Hepatocyte (in vitro differentiated cells): ENCODE results near the gene MAN2A1. TPM values are rescaled to one million over a fixed set of nuclear protein-coding genes. Genes with fewer than 3 reads are reported as not detected.

Source experiments
- DNase-seq: peaks from one replicate; pipeline ENCODE4 v3.0.0-alpha.2; 2016; ENCODE audit warnings: low spot score
- H2AFZ ChIP-seq: fragments of 200-600 bp; sonication (generic); 2 replicates; pipeline ENCODE4 v1.6.0; 2016; ENCODE audit warnings: antibody characterized with exemption, mild to moderate bottlenecking
- H3K27ac ChIP-seq: fragments of 200-600 bp; sonication (generic); 2 replicates; pipeline ENCODE4 v1.5.1; 2016; ENCODE audit warnings: mild to moderate bottlenecking
- H3K27me3 ChIP-seq: fragments of 200-600 bp; sonication (generic); 2 replicates; pipeline ENCODE4 v1.6.1; 2016
- H3K36me3 ChIP-seq: fragments of 200-600 bp; sonication (generic); replicated peaks from 2 replicates; pipeline ENCODE4 v1.5.1; 2016; ENCODE audit warnings: low read depth; ENCODE audit not compliant: insufficient read depth
- H3K4me1 ChIP-seq: fragments of 200-600 bp; sonication (generic); 2 replicates; pipeline ENCODE4 v1.5.1; 2016; ENCODE audit warnings: mild to moderate bottlenecking, moderate library complexity; ENCODE audit not compliant: insufficient read depth
- H3K4me2 ChIP-seq: fragments of 200-600 bp; sonication (generic); 2 replicates; pipeline ENCODE4 v1.6.0; 2016
- H3K4me3 ChIP-seq: fragments of 200-600 bp; sonication (generic); 2 replicates; pipeline ENCODE4 v1.5.1; 2016; ENCODE audit warnings: mild to moderate bottlenecking
- H3K79me2 ChIP-seq: fragments of 200-600 bp; sonication (generic); 2 replicates; pipeline ENCODE4 v1.6.0; 2017; ENCODE audit warnings: mild to moderate bottlenecking
- H3K9me2 ChIP-seq: fragments of 200-600 bp; sonication (generic); replicated peaks from 2 replicates; pipeline ENCODE4 v1.6.0; 2017; ENCODE audit warnings: mild to moderate bottlenecking; ENCODE audit not compliant: insufficient read depth
- H3K9me3 ChIP-seq: fragments of 200-600 bp; sonication (generic); 2 replicates; pipeline ENCODE4 v1.5.1; 2016; ENCODE audit warnings: low read depth, mild to moderate bottlenecking
- H4K20me1 ChIP-seq: fragments of 200-600 bp; sonication (generic); 2 replicates; pipeline ENCODE4 v1.6.0; 2016; ENCODE audit warnings: mild to moderate bottlenecking; ENCODE audit not compliant: insufficient read depth, poor library complexity, severe bottlenecking
- EZH2 ChIP-seq: fragments of 200-600 bp; sonication (generic); IDR thresholded peaks from 2 replicates; pipeline ENCODE4 v1.6.1; 2016; ENCODE audit warnings: antibody characterized with exemption, mild to moderate bottlenecking, borderline replicate concordance
- EZH2phosphoT487 ChIP-seq: fragments of 200-600 bp; sonication (generic); IDR thresholded peaks from one replicate; pipeline ENCODE4 v1.6.1; 2018; ENCODE audit warnings: antibody characterized with exemption, mild to moderate bottlenecking, low read depth, moderate library complexity; ENCODE audit not compliant: unreplicated experiment, severe bottlenecking
- WGBS: methylation state at CpG from one replicate; pipeline ENCODE4 v1.1.6; 2016; ENCODE audit warnings: low lambda C conversion rate; ENCODE audit errors: missing lambda C conversion rate; 5-methylcytosine and 5-hydroxymethylcytosine counted together
- polyA plus RNA-seq: library from polyadenylated mRNA; unstranded; fragments of >200 nt; fragmentation: Nextera tagmentation; extraction: Ambion mirVana; gene quantifications from 2 replicates; pipeline ENCODE4 v1.2.1, GENCODE V29; 2016
- total RNA-seq: library from RNA; depleted of rRNA; stranded (reverse); fragments of >200 nt; gene quantifications from 2 replicates; pipeline ENCODE4 v1.2.3, GENCODE V29; 2014
- TF ChIP-seq, protein P1 (sequence below): fragments of 200-600 bp; sonication (generic); IDR thresholded peaks from 2 replicates; pipeline ENCODE4 v1.5.1; 2016; ENCODE audit warnings: antibody characterized with exemption, mild to moderate bottlenecking; ENCODE audit not compliant: poor library complexity

Gene MAN2A1
- total and polyA plus RNA-seq, 2 experiments from 2014 or later: 31.5 to 150 TPM

DNA sequence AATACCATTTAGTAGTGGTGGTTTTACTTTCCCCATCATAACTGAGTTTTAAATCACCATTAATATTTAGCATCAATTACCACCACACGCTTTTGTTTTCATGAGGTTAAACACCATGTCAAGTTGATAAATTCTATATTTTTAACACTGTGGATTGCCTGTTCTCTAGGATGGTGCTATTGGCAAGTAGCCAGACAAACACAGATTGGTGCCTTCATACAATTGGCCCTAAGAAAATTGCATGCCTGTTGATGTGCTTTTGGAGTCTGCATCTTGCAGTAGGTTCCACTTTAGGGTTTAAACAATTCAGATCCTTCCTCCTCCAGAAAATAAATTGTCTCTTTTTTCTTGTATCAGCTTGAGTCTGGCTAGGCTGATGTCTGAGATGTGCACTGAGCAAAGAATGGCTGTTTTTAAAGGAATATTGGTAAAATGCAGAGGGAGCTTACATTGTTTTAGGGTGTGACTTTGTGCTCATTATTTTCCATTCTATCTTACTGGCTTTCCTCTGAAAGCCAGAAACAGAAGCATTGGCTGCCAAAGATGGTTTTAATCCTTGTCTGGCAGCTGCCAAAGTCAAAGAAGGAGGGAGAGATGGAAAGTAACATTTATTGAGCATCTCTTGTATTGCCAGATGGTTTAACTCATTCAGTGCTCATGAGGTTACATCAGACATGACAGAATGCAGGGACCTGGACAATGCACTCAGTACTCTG lies 19.6 kb upstream of the MAN2A1 start:
- Histone ChIP-seq H3K4me1 (no peaks in the 10 kb centered on the region), H4K20me1 (no peaks in the 10 kb centered on the region), H3K9me2 (no peaks in the 10 kb centered on the region), H3K36me3 (no peaks in the 10 kb centered on the region), H3K4me2 (no peak overlapping the region), H3K27me3 (no peaks in the 10 kb centered on the region), H3K9me3 (no peaks in the 10 kb centered on the region), H3K4me3 (no peak overlapping the region), H3K27ac (no peak overlapping the region), H2AFZ (no peak overlapping the region), H3K79me2 (no peaks in the 10 kb centered on the region)
- WGBS: 85% methylated on average over 1 of the region's 1 CpG
- TF ChIP-seq EZH2phosphoT487 (no peak), EZH2 (no peak)
- TF ChIP-seq, protein P1, sequence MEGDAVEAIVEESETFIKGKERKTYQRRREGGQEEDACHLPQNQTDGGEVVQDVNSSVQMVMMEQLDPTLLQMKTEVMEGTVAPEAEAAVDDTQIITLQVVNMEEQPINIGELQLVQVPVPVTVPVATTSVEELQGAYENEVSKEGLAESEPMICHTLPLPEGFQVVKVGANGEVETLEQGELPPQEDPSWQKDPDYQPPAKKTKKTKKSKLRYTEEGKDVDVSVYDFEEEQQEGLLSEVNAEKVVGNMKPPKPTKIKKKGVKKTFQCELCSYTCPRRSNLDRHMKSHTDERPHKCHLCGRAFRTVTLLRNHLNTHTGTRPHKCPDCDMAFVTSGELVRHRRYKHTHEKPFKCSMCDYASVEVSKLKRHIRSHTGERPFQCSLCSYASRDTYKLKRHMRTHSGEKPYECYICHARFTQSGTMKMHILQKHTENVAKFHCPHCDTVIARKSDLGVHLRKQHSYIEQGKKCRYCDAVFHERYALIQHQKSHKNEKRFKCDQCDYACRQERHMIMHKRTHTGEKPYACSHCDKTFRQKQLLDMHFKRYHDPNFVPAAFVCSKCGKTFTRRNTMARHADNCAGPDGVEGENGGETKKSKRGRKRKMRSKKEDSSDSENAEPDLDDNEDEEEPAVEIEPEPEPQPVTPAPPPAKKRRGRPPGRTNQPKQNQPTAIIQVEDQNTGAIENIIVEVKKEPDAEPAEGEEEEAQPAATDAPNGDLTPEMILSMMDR: no peak
- no peak for DNase-seq

DNA sequence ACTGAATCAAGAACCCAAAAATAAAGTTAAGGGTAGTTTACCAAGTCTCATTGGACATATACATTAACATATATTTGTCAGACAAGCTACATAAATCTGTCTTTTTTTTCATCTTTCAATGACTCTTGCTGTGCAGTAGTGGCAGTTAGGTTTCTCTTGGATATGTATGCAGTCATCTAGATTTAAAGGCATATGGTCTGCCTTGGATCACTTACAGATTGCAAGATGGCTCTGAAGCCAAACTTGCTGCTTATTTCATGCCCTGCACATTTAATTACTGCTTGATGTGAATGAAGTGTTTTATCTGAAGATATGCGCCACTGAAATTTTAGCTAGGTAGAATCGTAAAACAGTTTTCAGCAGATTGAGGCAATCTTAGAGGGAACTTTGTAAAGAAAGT lies 18.6 kb upstream of the MAN2A1 start:
- 74% methylated on average over 2 of the region's 2 CpGs for WGBS
- no peak for DNase-seq
- Histone ChIP-seq H3K27ac (no peak overlapping the region), H3K4me3 (no peak overlapping the region), H3K4me1 (no peaks in the 10 kb centered on the region), H3K36me3 (no peaks in the 10 kb centered on the region), H3K79me2 (no peaks in the 10 kb centered on the region), H3K9me3 (no peaks in the 10 kb centered on the region), H4K20me1 (no peaks in the 10 kb centered on the region), H3K9me2 (no peaks in the 10 kb centered on the region), H3K4me2 (no peak overlapping the region), H2AFZ (no peak overlapping the region), H3K27me3 (no peaks in the 10 kb centered on the region)
- TF ChIP-seq, protein P1: no peak
- TF ChIP-seq EZH2 (no peak), EZH2phosphoT487 (no peak)

- Histone ChIP-seq H3K9me2 (no peaks in the 10 kb centered on the region), H3K4me1 (no peaks in the 10 kb centered on the region), H3K27me3 (peaks cover 4% of the 10 kb centered on the region), H4K20me1 (no peaks in the 10 kb centered on the region), H3K27ac (no peak overlapping the region), H3K4me3 (no peak overlapping the region), H3K79me2 (no peaks in the 10 kb centered on the region), H2AFZ (no peak overlapping the region), H3K9me3 (no peaks in the 10 kb centered on the region), H3K4me2 (no peak overlapping the region), H3K36me3 (no peaks in the 10 kb centered on the region)
- DNase-seq: no peak
- TF ChIP-seq, protein P1: no peak
- TF ChIP-seq EZH2 (no peak), EZH2phosphoT487 (no peak)
- 91% methylated on average over 4 of the region's 4 CpGs for WGBS
Measured at GRCh38 chr5:109674596-109674995, 15.1 kb upstream of the MAN2A1 start.
